UCSD-AML1 (cell line): ENCODE data around the gene PPP1R15A.
"Not testable (repeated sequence)": the region's sequence is repeated elsewhere in the genome, so short reads cannot be mapped to it uniquely, and the experiment has no call there.

Experiments used
- DNase-seq: peaks from one replicate; lab custom pipeline; 2025; ENCODE audit not compliant: unreplicated experiment; lab: John Stamatoyannopoulos, UW

PPP1R15A gene

DNA sequence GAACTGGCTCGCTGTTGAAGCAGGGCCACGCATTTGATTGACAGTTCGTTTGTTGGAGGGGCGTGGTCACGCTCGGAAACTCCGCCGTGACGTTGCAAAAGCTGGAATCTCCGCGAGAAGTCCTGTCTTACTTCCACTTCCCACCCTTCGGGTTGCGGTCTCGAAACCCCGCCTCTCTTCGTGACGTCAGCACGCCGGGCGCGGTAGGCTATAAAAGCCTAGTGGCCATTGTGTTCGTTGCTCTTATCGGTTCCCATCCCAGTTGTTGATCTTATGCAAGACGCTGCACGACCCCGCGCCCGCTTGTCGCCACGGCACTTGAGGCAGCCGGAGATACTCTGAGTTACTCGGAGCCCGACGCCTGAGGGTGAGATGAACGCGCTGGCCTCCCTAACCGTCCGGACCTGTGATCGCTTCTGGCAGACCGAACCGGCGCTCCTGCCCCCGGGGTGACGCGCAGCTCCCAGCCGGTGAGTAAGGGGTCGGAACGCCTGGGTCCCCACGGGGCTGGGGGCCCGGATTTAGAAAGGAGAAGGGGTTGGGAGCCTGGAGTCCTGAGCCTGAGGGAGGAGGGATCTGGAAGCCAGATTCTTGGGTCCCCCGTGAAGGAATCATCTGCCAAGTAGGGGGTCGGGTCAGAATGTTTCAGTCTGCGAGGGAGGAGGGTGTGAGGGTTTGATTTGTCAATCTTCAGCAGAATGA lies at the start of gene PPP1R15A:
TSS of gene PPP1R15A (plus strand) at position 240 of the 702 bp plus-strand sequence. CDS start 813 bp downstream, outside the sequence.
- DNase-seq: peak; percentile 98

DNA sequence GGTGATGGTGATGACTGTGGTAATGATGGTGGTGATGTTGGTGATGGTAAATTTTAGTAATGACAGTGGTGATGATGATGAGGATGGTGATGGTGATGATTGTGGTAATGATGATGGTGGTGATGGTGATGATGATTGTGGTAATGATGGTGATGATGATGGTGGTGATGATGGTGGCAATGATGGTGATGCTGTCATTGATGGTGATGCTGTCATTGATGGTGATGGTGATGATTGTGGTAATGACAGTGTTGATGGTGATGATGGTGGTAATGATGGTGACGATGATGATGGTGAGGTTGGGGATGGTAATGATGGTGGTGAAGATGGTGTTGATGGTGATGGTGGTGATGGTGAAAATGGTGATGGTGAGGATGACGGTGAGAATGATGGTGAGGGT lies 49.7 kb upstream of the PPP1R15A start:
- no peak for DNase-seq

DNA sequence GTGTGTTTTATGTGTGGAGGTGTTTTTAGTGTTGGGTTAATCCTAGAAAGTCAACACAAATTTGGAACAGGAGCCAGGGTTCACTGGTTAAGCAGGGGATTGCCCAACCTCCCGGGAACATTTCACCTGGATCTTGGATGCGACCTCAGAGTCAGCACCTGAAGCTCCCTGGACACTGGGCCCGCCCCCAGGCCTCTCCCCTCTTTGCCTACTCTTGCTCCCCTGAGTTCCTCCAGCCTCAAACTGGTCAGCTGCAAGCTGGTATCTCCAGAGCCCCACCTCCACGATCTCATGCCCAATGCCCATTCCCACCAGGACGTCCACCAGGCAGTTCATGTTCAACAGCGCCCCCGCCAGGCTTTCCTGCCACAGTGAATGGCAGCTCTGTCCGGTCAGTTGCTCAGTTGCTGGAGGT lies 45.6 kb upstream of the PPP1R15A start:
- DNase-seq: no peak

DNA sequence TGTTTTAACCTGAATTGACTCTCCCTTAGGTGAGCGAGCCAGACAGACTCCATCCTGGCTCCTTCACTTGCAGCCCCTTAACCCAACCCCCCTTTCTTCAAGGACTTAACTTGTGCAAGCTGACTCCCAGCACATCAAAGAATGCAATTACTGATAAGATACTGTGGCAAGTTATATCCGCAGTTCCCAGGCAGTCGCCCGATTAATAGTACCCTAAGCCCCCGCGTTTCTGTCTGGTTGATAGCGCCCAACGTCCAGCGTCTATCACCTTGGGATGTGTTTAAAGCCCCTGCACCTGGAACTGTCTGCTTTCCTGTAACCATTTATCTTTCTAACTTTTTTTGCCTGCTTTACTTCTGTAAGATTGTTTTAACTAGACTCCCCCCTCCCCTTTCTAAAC lies 42.1 kb upstream of the PPP1R15A start:
- no peak for DNase-seq

DNA sequence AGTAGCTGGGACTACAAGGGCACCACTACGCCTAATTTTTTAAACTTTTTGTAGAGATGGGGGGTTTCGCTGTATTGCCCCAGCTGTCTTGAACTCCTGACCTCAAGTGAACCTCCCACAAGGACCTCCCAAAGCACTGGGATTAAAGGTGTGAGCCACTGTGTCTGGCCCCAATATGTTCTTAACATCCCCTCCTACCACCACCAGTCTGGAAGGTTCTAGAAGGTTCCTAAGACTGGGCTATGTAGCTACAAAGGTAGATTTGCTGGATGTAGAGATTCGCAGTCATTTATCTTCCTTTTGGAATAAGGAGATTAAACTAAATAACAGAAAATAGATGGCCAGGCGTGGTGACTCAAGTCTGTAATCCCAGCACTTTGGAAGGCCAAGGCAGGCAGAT lies 41.3 kb upstream of the PPP1R15A start:
- DNase-seq: no peak

DNA sequence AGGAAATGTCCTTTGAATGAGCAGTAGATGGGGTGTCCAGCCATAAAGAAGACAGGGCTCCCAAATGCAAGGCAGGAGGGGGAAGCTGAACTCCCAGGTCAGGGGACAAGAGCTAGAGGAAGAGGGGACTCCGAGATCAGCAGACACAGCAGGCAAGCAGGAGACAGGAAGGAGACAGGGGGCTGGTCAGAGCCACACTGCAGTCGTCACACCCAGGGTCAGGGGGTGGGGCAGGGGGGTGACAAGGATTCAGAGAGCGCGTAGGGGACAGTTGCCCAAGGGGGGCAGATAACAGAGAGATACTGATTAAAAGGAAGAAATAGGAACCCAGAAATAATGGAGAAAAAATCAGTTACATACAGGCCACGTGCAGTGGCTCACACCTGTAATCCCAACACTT lies 39.2 kb upstream of the PPP1R15A start:
- no peak for DNase-seq

DNA sequence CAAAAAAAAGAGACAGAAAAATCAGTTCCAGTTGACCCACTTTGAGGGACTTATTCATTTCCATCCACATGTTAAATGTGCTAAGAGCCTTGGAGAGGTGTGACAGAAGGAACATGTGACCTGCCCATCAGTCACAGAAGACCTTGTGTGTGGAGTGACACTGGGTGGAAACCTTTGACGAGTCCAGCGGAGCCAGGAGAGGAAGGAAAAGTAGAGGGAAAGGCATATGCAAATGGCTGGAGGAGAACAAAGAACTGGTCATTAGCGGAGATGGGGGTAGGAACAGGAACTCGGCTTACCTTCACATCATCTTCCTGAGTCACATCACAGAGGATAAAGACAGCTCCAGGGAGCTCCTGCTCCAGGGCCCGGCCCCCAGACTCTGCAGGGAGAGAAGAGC lies 38.2 kb upstream of the PPP1R15A start:
- DNase-seq: no peak

DNA sequence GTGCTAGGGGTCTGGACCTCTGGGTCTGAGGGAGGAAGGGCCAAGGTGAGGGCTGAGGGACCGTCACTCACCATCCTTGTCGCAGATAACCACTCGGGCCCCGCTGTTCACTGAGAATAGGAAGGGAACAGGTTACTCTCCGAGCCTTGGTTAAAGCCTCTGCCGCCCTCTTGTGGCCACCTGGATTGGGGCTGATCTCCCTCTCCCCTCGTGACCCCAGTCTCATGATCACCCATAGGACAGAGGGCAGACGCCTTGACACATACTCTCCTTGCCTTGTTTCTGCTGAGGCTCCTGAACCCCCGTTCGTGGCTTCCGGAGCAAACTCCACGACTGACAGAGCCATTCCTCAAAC lies 36.5 kb upstream of the PPP1R15A start:
- DNase-seq: peak; percentile 91

DNA sequence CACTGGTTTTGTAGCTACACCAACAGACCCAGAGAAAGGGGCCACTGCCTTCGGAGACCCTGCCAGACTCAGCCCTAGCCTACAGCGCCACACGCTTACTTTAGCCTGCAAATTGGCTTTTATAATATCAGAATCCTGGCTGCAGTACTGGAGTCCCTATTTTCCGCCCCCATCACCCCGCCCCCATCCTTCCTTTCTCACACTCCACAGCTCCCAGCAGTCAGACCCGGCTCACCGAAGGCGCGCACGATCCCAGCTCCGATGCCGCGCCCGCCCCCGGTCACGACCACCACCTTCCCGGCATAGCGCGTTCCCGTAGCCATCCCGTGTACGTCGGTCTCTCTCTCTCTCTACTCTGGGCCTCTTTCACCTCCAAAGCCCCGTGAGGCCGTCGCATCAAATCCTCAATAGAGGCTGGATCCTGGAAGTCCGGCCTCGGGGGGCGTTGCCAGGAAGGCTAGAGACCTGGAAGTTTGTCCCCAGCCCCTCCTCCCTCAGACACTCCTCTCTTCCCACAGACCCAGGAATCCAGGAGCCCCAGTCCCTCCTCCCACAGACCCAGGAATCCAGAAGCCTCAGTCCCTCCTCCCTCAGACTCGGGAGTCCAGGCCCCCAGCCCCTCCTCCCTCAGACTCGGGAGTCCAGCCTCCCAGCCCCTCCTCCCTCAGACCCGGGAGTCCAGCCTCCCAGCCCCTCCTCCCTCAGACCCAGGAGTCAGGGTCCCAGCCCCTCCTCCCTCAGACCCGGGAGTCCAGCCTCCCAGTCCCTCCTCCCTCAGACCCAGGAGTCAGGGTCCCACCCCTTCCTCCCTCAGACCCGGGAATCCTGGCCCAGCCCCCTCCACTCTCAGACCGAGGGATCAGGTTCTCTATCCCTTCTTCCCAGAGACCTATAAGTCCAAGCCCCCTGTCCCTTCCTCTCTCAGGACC lies 35.9 kb upstream of the PPP1R15A start, which contains the start of gene HSD17B14:
TSS of gene HSD17B14 (minus strand) at position 403 of the 929 bp plus-strand sequence. CDS start at position 323, 80 bp downstream.
- DNase-seq: peak; percentile 59

DNA sequence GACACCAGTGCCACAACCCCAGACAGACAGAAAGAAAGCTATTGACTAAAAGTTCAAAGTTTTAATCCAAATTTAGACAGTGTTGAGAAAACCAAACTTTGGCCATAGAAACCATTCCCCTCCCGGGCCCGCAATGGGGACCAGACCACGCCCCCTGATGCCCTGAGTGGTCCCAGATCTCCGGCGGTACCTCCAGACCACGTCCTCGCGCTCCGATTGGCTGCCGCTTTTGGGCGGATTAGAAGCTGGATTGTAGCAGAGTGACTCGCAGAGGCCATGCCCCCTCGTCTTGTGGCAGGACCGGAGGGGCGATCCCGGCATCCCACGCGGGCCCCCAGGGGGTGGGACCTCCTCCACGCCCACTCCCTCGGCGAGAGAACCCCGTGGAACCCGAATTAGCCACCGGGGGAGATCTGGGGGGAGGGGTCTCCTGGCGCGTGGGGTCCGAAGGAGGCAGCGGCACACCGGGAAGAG lies 35.1 kb upstream of the PPP1R15A start:
- peak; percentile 89 for DNase-seq

DNA sequence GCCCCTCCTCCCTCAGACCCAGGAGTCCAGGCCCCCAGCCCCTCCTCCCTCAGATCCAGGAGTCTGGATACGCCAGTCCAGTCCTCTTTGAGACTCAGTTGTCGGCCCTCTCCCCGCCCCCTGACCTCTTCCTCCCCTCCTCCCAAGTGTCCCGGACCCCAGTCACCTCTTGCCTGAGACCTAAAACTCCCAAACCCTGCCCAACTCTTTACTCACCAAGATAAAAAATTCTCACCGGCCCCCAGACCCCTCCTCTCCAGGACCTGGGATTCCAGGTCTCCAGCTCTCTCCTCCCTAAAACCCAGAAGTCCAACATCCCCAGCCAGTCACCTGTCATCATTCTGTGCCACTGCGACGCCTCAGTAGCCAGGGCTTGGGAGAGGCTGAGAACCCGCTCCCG lies 34.5 kb upstream of the PPP1R15A start:
- no peak for DNase-seq

DNA sequence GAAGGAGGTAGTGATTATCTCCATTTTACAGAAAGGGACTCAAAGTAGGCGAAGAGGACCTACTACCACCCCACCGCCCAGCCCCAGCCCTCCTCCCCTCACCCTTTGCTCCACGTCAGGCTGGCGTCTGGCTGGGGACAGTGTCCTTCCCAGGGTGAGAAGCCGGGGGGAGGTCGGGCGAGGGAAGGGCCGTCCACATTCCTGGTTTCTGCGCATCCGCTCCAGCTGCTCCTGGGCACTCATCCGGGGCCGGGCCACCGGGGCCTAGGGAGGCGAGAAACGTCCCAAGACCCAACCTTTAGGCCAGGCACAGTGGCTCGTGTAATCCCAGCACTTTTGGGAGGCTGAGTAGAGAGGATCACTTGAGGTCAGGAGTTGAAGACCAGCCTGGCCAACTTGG lies 31.2 kb upstream of the PPP1R15A start:
- DNase-seq: no peak

DNA sequence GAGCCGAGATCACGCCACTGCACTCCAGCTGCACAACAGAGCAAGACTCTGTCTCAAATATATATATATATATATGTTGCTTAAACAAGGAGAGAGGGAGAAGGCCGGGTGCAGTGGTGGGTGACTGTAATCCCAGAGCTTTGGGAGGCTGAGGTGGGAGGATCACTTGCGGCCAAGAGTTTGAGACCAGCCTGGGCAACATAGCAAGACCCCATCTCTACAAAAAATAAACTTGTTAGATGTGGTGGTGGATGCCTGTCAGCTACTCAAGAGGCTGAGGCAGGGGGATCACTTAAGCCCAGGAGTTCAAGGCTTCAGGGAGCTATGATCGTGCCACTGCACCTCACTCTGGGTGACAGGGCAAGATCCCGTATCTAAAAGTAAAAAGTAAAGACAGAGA lies 30.6 kb upstream of the PPP1R15A start:
- DNase-seq: no peak

DNA sequence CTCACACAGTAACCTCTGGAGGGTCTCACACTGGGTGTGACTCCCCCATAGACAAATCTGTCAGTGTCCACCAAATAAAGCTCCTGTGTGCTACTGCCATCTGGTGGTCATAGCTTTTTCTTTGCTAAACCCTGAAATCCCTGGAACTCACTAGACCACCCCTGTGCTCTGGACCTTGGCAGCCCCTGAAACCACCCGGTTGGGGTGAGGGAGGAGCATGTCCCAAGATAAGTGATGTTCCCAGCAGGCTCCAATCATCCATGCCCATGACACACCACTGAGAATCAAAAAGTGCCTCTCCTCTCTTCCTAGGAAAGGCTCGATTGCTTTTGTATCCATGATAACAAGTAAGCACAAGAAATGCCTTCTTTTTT lies 29.4 kb upstream of the PPP1R15A start:
- DNase-seq: peak; percentile 22

DNA sequence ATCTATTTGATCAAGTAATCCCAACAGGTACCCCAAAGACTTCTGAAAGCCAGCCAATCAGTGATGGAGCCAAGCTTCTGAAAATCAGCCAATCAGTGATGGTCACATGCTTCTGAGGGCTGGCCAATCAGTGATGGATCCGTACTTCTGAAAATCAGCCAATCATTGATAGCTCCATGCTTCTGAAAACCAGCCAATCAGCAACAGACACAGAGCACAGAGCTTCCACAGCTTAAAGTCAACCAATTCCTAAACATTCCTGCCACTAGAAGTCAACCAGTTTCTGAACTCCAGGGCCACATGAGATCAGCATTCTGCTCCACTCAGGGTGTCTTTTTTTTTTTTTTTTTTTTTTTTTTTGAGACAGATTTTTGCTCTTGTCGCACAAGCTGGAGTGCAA lies 27.7 kb upstream of the PPP1R15A start:
- no peak for DNase-seq

DNA sequence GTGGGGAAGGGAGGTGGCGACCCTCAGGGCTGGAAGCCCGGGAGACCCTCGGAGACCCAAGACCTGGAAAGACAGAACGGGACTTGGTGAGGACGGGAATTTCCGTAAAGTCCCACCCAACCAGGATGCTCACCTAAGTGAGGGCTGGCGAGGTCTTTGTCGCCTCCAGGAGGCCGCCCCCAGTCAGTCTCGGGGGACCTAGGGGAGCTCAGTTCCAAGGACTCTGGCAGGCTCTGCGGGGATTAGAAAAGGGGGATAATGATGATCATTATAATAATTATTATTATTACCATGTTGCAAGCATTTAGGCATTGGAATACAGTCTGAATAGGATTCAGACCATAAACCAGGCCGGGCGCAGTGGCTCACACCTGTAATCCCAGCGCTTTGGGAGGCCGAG lies 26.8 kb upstream of the PPP1R15A start:
- DNase-seq: no peak

DNA sequence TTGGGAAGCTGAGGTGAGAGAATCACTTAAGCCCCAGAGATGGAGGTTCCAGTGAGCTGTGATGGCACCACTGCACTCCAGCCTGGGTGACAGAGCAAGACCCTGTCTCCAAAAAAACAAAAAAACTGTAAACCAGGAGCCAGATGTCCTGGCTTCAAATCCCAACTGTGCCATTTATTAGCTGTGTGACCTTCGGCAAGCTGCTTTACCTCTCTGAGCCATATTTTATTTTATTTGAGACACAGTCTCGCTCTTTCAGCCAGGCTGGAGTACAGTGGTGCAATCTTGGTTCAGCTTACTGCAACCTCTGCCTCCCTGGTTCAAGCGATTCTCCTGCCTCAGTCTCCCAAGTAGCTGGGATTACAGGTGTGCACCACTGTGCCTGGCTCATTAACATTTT lies 25.6 kb upstream of the PPP1R15A start:
- not testable (repeated sequence) for DNase-seq

DNA sequence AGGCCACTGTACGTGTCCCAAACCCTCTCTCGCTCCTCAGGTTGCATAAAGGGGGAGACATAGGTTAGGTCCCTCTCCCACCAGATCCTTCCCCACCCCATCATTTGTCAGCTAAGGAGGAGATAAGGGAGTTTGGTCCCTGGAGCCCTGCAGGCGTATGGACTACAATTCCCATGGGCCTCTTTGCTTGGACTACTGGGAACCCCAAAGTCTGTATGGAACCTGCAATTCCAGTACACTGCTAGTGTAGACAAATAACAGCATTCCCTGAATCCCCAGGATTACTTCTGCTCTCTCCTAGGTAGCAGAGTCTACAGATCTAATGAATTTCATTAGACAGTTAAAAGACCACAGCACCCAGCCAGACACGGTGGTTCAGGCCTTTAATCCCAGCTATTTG lies 19.9 kb upstream of the PPP1R15A start:
- DNase-seq: no peak

DNA sequence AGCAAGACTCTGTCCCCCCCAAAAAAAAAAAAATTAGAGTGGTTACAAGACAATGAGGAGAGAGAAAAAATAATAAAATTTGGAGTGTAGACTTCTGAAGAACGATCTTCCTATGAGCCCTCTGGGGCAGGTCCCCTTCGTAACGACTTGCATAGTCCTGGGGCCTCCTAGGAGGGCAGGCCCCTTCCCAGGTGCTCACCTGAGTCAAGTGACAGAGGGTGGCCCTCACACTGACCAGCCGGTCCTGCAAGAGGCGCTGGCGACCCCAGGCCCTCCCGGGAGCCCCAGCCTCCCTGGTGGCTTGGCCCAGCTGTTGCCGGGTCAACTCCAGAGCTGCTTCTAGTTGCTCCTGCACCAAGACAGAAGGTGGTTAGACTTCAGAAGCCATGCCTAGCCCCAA lies 18.7 kb upstream of the PPP1R15A start:
- no peak for DNase-seq

DNA sequence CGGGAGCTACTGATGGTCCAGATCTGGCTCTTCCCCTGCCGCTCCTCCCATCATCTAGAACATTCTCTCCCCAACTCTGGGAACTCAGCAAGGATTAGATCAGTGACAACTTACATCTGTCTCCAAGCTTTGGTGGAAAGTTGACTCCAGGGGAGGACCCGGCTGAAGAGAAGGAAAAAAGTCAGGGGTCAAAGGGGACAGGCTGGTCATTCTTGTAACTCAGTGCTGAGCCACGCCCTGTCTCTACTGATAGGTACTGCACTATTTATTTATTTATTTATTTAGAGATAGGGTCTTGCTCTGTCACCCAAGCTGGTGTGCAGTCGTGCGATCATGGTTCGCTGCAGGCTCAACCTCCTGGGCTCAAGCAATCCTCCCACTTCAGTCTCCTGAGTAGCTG lies 18.1 kb upstream of the PPP1R15A start:
- DNase-seq: no peak

DNA sequence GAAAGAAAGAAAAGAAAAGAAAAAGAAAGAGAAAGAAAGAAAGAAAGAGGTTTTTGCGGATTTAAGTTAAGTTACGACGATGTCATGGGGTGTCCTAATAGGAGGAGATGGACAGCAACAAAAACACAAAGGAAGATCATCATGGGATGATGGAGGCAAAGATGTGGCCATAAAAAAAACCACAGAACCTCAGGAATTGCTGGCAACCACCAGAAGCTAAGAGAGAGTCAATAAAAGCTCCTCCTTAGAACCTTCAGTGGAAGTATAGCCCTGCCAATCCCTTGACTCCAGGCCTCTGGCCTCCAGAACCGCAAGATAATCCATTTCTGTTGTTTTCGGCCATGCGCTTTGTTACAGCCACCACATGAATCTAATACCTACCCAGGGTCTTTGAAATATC lies 15.3 kb upstream of the PPP1R15A start:
- DNase-seq: no peak
